Neural progenitor cell (in vitro differentiated cells): ENCODE data around the gene DDX4. TPM values are rescaled to one million over a fixed set of nuclear protein-coding genes. Genes with fewer than 3 reads are reported as not detected.

Experiments used
- DNase-seq: peaks from one replicate; pipeline ENCODE4 v3.0.0-alpha.2; 2016; ENCODE audit warnings: low spot score
- H2AFZ ChIP-seq: fragments of 200-600 bp; sonication (generic); replicated peaks from 2 replicates; pipeline ENCODE4 v1.6.1; 2016; ENCODE audit warnings: antibody characterized with exemption
- H3F3A ChIP-seq: fragments of 200-600 bp; sonication (generic); 2 replicates; pipeline ENCODE4 v1.6.1; 2016; ENCODE audit warnings: antibody characterized with exemption, low read depth
- H3K27ac ChIP-seq: fragments of 200-600 bp; sonication (generic); 2 replicates; pipeline ENCODE4 v1.5.1; 2016; ENCODE audit warnings: mild to moderate bottlenecking
- H3K27me3 ChIP-seq: fragments of 200-600 bp; sonication (generic); 2 replicates; pipeline ENCODE4 v1.6.1; 2016; ENCODE audit warnings: mild to moderate bottlenecking, moderate library complexity
- H3K36me3 ChIP-seq: fragments of 200-600 bp; sonication (generic); 2 replicates; pipeline ENCODE4 v1.5.1; 2016
- H3K4me1 ChIP-seq: fragments of 200-600 bp; sonication (generic); 2 replicates; pipeline ENCODE4 v1.6.1; 2016; ENCODE audit warnings: mixed run types
- H3K4me2 ChIP-seq: fragments of 200-600 bp; sonication (generic); 2 replicates; pipeline ENCODE4 v1.6.1; 2016
- H3K4me3 ChIP-seq: fragments of 200-600 bp; sonication (generic); 2 replicates; pipeline ENCODE4 v1.5.1; 2016
- H3K79me2 ChIP-seq: fragments of 200-600 bp; sonication (generic); 2 replicates; pipeline ENCODE4 v1.6.1; 2016; ENCODE audit warnings: low read depth
- H3K9ac ChIP-seq: fragments of 200-600 bp; sonication (generic); 2 replicates; pipeline ENCODE4 v1.6.1; 2016
- H3K9me3 ChIP-seq: fragments of 200-600 bp; sonication (generic); 2 replicates; pipeline ENCODE4 v1.5.1; 2016; ENCODE audit warnings: low read depth
- H4K20me1 ChIP-seq: fragments of 200-600 bp; sonication (generic); 2 replicates; pipeline ENCODE4 v1.6.1; 2016; ENCODE audit warnings: low read depth
- H3K27ac Mint-ChIP-seq: 3 replicates; pipeline ENCODE4 v1.8.0; 2021; ENCODE audit warnings: mixed read lengths
- H3K27me3 Mint-ChIP-seq: 2 replicates; pipeline ENCODE4 v1.8.0; 2022; ENCODE audit warnings: low read depth, mild to moderate bottlenecking, inconsistent platforms, moderate library complexity, mixed read lengths; ENCODE audit not compliant: insufficient read depth
- H3K36me3 Mint-ChIP-seq: 3 replicates; pipeline ENCODE4 v1.8.0; 2021; ENCODE audit warnings: mixed read lengths
- H3K4me1 Mint-ChIP-seq: 3 replicates; pipeline ENCODE4 v1.8.0; 2021; ENCODE audit warnings: mixed read lengths
- H3K4me3 Mint-ChIP-seq: 3 replicates; pipeline ENCODE4 v1.8.0; 2021; ENCODE audit warnings: mild to moderate bottlenecking, moderate library complexity, mixed read lengths
- H3K9me3 Mint-ChIP-seq: 3 replicates; pipeline ENCODE4 v1.8.0; 2020; ENCODE audit warnings: mixed read lengths
- CTCF ChIP-seq: fragments of 200-600 bp; sonication (generic); IDR thresholded peaks from 2 replicates; pipeline ENCODE4 v1.5.1; 2017; ENCODE audit warnings: antibody characterized with exemption, mild to moderate bottlenecking
- EZH2 ChIP-seq: fragments of 200-600 bp; sonication (generic); IDR thresholded peaks from 2 replicates; pipeline ENCODE4 v1.6.1; 2017; ENCODE audit warnings: antibody characterized with exemption, mild to moderate bottlenecking, moderate library complexity
- EZH2phosphoT487 ChIP-seq: fragments of 200-600 bp; sonication (generic); IDR thresholded peaks from 2 replicates; pipeline ENCODE4 v1.6.1; 2017; ENCODE audit warnings: antibody characterized with exemption
- total RNA-seq: library from RNA; depleted of rRNA; stranded (reverse); fragments of >200 nt; gene quantifications from 2 replicates; pipeline ENCODE4 v1.2.3, GENCODE V29; 2015; ENCODE audit warnings: low replicate concordance

The DDX4 gene
- total RNA-seq, 1 donor from 2014 or later = not detected

- Mint-ChIP-seq H3K27ac (no peak overlapping the region), H3K27me3 (no peaks in the 10 kb centered on the region), H3K36me3 (no peaks in the 10 kb centered on the region), H3K4me1 (peaks cover 4% of the 10 kb centered on the region), H3K9me3 (no peaks in the 10 kb centered on the region), H3K4me3 (no peak overlapping the region)
- no peak for TF ChIP-seq EZH2
- TF ChIP-seq EZH2phosphoT487 = no peak
- no peak for TF ChIP-seq CTCF
- H3K27me3 ChIP-seq = no peaks in the 10 kb centered on the region
- H2AFZ ChIP-seq = no peak overlapping the region
- H3K79me2 ChIP-seq = no peaks in the 10 kb centered on the region
- H3K27ac ChIP-seq = no peak overlapping the region
- DNase-seq = no peak
- no peaks in the 10 kb centered on the region for H3F3A ChIP-seq
- H3K4me2 ChIP-seq = no peak overlapping the region
- no peaks in the 10 kb centered on the region for H3K9me3 ChIP-seq
- no peak overlapping the region for H3K4me3 ChIP-seq
- no peaks in the 10 kb centered on the region for H3K36me3 ChIP-seq
- H3K9ac ChIP-seq = no peak overlapping the region
- no peaks in the 10 kb centered on the region for H4K20me1 ChIP-seq
- no peaks in the 10 kb centered on the region for H3K4me1 ChIP-seq
These were observed 114.6 kb downstream of the DDX4 start for GRCh38 chr5:55852503-55852902.

- no peaks in the 10 kb centered on the region for H3K27me3 ChIP-seq
- no peaks in the 10 kb centered on the region for H4K20me1 ChIP-seq
- H3K4me1 ChIP-seq = no peaks in the 10 kb centered on the region
- H3K4me2 ChIP-seq = no peak overlapping the region
- no peak overlapping the region for H3K4me3 ChIP-seq
- H3K79me2 ChIP-seq = no peaks in the 10 kb centered on the region
- Mint-ChIP-seq H3K4me3 (no peak overlapping the region), H3K27me3 (no peaks in the 10 kb centered on the region), H3K9me3 (no peaks in the 10 kb centered on the region), H3K36me3 (no peaks in the 10 kb centered on the region), H3K27ac (no peak overlapping the region), H3K4me1 (peaks cover 7% of the 10 kb centered on the region)
- DNase-seq = no peak
- H3K27ac ChIP-seq = no peak overlapping the region
- H3K36me3 ChIP-seq = no peaks in the 10 kb centered on the region
- TF ChIP-seq EZH2phosphoT487 (no peak), CTCF (no peak), EZH2 (no peak)
- H3K9me3 ChIP-seq = no peaks in the 10 kb centered on the region
- H3K9ac ChIP-seq = no peak overlapping the region
- H2AFZ ChIP-seq = peak overlapping the region; percentile 14
- H3F3A ChIP-seq = no peaks in the 10 kb centered on the region
These were observed 115.3 kb downstream of the DDX4 start for GRCh38 chr5:55853041-55853670.

GRCh38 chr5:55853818-55854217, 116.0 kb downstream of the DDX4 start:
- Histone ChIP-seq H3K79me2 (no peaks in the 10 kb centered on the region), H2AFZ (no peak overlapping the region), H3K27me3 (no peaks in the 10 kb centered on the region), H3K4me1 (no peaks in the 10 kb centered on the region), H3K4me2 (no peak overlapping the region), H3K27ac (no peak overlapping the region), H3K9ac (no peak overlapping the region), H4K20me1 (no peaks in the 10 kb centered on the region), H3K36me3 (no peaks in the 10 kb centered on the region), H3F3A (no peaks in the 10 kb centered on the region), H3K4me3 (no peak overlapping the region), H3K9me3 (no peaks in the 10 kb centered on the region)
- no peaks in the 10 kb centered on the region for H3K36me3 Mint-ChIP-seq
- H3K9me3 Mint-ChIP-seq = no peaks in the 10 kb centered on the region
- no peak overlapping the region for H3K27ac Mint-ChIP-seq
- H3K4me3 Mint-ChIP-seq = no peak overlapping the region
- H3K27me3 Mint-ChIP-seq = peaks cover 3% of the 10 kb centered on the region
- no peak for DNase-seq
- TF ChIP-seq EZH2phosphoT487 (no peak), CTCF (no peak), EZH2 (no peak)
- peaks cover 7% of the 10 kb centered on the region for H3K4me1 Mint-ChIP-seq
